GM12801 (cell line): ENCODE data around the gene ARPC2.

Source experiments
- TF ChIP-seq, protein P1 (sequence below): IDR thresholded peaks from one replicate; pipeline ENCODE4 v1.5.1; 2011; ENCODE audit warnings: control low read depth; ENCODE audit not compliant: insufficient read length; ENCODE audit errors: extremely low read depth

Gene ARPC2

DNA sequence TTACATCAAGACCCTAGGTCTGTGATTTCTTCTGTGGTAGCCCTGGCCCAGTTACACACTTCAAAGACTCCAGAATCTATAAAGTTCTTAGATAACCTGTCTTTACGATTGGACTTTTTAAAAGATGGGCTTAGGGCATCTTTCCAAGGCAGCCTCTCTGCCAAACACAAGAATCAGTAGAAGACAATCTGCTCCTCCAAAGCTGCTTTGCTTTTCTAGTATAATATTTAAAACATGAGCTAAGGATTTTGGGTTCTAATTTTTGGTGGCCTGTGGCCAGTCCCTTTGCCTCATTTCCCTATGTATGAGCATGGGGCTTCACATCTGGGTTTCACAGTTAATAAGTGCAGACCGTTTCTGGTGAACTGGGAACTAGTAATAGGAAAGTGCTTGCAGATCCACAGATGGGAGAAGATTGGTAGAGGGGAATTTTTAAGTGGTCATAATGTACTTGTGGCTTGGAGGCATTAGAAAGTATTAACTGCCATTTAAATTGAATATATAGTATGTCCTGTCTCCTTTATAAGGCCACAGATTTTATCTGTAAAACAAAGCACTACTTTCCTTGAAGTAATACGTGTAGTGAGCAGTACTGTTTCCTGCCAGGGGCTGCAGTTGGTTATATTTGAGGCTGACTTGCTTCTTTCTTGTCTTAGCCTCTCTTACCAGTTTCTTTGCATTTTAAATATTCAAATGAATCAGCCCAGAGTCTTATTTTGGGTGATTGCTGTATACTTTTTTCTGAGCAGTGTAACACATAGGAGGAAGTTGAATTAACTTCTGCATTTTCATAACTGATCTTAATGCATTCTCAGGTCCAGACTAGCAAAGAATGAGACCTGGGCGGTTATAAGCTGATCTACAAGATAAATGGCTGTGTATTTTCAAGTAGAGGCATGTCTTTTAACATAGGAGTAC, 1.5 kb downstream of the ARPC2 start:
- TF ChIP-seq, protein P1, sequence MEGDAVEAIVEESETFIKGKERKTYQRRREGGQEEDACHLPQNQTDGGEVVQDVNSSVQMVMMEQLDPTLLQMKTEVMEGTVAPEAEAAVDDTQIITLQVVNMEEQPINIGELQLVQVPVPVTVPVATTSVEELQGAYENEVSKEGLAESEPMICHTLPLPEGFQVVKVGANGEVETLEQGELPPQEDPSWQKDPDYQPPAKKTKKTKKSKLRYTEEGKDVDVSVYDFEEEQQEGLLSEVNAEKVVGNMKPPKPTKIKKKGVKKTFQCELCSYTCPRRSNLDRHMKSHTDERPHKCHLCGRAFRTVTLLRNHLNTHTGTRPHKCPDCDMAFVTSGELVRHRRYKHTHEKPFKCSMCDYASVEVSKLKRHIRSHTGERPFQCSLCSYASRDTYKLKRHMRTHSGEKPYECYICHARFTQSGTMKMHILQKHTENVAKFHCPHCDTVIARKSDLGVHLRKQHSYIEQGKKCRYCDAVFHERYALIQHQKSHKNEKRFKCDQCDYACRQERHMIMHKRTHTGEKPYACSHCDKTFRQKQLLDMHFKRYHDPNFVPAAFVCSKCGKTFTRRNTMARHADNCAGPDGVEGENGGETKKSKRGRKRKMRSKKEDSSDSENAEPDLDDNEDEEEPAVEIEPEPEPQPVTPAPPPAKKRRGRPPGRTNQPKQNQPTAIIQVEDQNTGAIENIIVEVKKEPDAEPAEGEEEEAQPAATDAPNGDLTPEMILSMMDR, result no peak

DNA sequence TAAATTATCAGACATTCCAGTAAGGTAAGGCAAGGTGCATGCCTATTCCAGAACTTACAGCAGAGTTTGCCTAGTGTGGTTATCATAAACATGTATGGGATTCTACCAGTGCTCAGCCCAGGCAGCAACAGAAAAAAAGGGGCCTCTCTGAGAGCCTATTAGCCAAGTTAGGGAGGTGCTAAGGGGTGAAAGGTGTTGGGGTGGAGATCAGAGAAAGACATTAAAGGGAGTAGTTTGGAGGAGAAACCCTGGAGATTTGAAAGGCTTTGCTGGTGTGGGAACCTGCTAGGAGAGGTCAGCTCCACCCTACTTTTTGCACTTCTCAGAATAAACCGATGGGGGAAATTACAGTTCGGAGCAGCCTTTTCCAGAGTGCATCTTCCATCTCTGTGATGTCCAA, 2.9 kb downstream of the ARPC2 start:
- TF ChIP-seq, protein P1, result no peak

DNA sequence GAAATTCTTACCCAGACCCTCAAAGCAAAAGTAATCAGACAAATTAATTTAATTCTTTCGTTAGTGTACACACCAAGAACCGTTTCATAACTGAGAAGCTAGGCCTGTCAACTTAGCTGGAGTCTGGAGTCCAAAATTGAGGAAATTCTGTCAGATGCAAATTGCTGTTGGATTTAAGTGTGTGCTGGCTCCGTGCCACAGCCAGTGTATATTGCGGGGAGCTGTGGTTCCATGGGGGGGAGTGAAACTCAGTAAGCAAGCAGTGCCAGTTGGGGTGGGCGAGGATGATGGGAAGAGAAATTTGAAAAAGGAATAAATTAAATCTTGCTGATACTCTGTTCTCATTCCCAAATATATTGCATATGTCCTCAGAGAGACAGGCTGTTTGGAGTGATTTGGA, 4.0 kb downstream of the ARPC2 start:
- TF ChIP-seq, protein P1, result no peak

DNA sequence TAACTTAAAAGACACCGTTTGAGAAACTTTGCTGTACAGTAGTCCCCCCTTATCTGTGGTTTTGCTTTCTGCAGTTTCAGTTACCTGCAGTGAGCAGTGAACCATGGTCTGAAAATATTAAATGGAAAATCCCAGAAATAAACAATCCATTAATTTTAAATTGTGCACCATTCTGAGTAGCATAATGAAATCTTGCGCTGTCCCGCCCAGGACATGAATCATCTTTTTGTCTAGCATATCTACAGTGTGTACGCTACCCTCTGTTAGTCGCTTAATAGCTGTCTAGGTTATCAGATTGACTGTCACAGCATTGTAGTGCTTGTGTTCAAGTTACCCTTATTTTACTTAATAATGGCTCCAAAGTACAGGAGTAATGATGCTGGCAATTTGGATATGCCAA, 6.1 kb downstream of the ARPC2 start:
- TF ChIP-seq, protein P1, result no peak

DNA sequence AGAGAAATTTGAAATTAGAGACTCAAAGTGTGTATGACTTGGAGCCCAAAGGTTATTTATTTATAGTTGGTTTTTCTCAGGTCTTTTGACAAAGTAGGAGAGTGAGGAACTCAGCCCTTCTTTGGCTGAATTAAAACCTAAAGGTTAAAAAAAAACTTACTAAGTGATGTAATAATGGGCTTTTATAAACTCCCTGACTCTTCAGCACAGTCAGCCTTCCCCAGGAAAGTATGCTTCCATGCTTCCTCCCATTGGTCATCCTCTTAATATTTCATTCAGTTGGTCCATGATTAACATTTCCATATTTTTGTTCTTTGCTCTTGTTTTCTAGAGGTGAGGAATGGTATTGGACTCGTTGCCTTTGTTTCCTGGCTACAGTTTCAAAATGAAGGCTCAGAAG, 7.2 kb downstream of the ARPC2 start:
- TF ChIP-seq, protein P1, result no peak

DNA sequence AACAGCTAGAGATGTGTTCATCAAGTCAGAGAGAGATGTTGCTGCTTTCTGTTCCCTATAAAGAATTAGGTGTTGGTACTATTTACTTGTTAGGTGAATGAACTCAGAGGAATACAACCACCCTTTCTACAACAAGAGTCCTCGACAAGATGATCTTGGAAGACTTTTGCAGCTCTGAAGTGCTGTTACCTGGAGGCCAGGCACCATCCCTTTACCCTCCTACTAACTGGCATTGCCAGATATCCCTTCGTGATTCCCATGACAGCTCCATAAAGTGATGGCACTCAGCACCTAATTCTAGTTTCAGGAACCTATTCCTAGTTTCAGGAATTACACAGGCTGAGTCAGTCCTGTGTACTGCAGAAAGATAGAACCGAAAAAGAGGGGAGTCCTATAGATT, 9.9 kb downstream of the ARPC2 start:
- TF ChIP-seq, protein P1, result no peak

DNA sequence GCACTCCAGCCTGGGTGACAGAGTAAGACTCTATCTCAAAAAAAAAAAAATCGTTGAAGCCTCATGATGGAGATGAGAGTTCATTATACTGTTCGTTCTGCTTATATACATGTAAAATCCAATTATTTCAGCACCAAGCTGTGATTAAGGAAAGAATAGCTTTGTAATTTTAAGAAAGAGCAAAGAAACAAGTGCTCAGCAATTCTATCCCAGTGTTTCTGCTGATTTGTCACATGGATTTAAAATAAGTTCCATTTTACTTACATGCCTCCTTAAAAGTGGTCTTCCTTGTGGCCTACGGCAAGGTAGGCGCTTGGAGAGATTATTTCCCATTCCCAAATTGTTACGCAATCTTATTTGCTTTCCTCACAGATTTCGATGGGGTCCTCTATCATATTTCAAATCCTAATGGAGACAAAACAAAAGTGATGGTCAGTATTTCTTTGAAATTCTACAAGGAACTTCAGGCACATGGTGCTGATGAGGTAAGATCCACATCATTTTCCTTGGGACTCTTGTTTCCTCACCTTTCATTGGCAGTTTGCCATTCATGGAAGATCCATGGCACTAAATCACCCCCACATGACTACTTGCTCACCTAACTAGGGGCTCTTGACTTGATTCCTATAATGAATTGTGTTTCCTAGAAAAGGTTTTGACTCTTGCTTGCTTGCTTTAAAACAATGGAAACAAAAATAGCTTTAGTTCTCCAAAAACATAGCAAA, 11.5 kb downstream of the ARPC2 start:
- TF ChIP-seq, protein P1, result no peak
